T-helper 2 cell treated with Interferon-gamma antibody and Interleukin-4, amounts not matched to agents 5 μg/mL and 100 μg/mL, for 36 hours (primary cell): ENCODE data around the gene HAP1.
"Not testable (repeated sequence)": the region's sequence is repeated elsewhere in the genome, so short reads cannot be mapped to it uniquely, and the experiment has no call there.

ENCODE experiments used
- DNase-seq: peaks from one replicate; pipeline ENCODE4 v3.0.0; 2021; ENCODE audit warnings: low spot score
- H3K27ac Mint-ChIP-seq: one replicate; pipeline ENCODE4 v1.8.0; 2021; ENCODE audit warnings: mild to moderate bottlenecking, mixed read lengths
- H3K27me3 Mint-ChIP-seq: one replicate; pipeline ENCODE4 v1.8.0; 2021; ENCODE audit warnings: low read depth, mixed read lengths
- H3K36me3 Mint-ChIP-seq: one replicate; pipeline ENCODE4 v1.8.0; 2021; ENCODE audit warnings: low read depth, mixed read lengths
- H3K4me1 Mint-ChIP-seq: one replicate; pipeline ENCODE4 v1.8.0; 2021; ENCODE audit warnings: low read depth, mixed read lengths
- H3K4me3 Mint-ChIP-seq: one replicate; pipeline ENCODE4 v1.8.0; 2022; ENCODE audit warnings: mild to moderate bottlenecking, moderate library complexity, mixed read lengths
- H3K9me3 Mint-ChIP-seq: one replicate; pipeline ENCODE4 v1.8.0; 2021; ENCODE audit warnings: mixed read lengths

The HAP1 gene, protein sequence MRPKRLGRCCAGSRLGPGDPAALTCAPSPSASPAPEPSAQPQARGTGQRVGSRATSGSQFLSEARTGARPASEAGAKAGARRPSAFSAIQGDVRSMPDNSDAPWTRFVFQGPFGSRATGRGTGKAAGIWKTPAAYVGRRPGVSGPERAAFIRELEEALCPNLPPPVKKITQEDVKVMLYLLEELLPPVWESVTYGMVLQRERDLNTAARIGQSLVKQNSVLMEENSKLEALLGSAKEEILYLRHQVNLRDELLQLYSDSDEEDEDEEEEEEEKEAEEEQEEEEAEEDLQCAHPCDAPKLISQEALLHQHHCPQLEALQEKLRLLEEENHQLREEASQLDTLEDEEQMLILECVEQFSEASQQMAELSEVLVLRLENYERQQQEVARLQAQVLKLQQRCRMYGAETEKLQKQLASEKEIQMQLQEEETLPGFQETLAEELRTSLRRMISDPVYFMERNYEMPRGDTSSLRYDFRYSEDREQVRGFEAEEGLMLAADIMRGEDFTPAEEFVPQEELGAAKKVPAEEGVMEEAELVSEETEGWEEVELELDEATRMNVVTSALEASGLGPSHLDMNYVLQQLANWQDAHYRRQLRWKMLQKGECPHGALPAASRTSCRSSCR

DNA sequence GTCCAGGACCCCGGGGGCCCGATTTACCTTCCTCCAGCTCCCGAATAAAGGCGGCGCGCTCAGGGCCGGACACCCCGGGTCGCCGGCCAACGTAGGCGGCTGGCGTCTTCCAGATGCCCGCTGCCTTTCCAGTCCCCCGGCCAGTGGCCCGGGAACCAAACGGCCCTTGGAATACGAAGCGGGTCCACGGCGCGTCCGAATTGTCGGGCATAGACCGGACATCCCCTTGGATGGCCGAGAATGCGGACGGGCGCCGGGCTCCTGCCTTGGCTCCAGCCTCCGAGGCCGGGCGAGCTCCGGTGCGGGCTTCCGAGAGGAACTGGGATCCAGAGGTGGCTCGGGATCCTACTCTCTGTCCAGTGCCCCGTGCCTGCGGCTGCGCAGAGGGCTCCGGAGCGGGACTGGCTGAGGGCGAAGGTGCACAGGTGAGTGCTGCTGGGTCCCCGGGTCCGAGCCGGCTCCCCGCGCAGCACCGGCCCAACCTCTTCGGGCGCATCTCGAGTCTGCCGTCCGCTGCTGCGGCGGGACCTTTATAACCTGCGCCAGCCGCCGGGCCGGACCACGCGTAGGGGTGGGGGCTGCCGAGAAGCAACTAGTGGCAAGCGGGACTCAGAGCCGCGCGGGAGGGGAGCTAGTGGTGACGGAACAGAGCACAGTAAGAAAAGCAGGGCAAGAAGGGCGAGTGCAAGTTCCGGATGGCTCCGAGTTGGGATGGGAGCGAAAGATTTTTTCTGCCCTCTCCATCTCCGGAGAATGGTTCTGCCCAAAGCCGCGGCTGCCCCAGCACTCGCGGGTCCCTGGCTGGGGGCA is at the start of gene HAP1:
Gene HAP1, minus strand, starts transcription at position 505 of the 810 bp plus-strand sequence. Its CDS starts 9 bp downstream, at position 496.
- Mint-ChIP-seq H3K4me1 (peaks cover 1% of the 10 kb centered on the region), H3K27ac (no peak within 1 kb of the TSS), H3K27me3 (peaks cover 63% of the 10 kb centered on the region), H3K4me3 (peak within 1 kb of the TSS; percentile 57), H3K36me3 (no peaks in the 10 kb centered on the region), H3K9me3 (no peaks in the 10 kb centered on the region)
- DNase-seq = no peak

DNA sequence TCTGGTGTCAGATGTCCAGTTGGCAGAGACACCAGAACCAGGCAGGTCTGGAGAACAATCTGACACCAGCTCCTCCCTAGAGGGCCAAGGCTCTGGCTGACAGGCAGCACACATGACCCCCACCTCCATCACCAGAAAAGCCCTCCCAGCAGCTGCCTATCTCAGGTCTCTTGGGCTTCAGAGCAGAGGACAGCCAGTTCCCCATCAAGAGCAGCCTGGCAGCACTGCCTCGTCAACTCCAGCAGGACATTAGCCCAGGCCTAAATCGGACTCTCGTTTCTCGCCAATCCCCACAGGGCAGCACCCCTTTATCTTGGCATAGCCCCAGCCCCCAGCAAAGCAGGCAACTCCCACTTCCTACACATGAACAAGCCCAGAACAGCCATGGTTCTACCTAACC is 47.7 kb upstream of the HAP1 start:
- Mint-ChIP-seq H3K27ac (no peak overlapping the region), H3K9me3 (no peaks in the 10 kb centered on the region), H3K4me3 (no peak overlapping the region), H3K27me3 (peaks cover 23% of the 10 kb centered on the region), H3K36me3 (no peaks in the 10 kb centered on the region), H3K4me1 (peaks cover 18% of the 10 kb centered on the region)
- DNase-seq = no peak

DNA sequence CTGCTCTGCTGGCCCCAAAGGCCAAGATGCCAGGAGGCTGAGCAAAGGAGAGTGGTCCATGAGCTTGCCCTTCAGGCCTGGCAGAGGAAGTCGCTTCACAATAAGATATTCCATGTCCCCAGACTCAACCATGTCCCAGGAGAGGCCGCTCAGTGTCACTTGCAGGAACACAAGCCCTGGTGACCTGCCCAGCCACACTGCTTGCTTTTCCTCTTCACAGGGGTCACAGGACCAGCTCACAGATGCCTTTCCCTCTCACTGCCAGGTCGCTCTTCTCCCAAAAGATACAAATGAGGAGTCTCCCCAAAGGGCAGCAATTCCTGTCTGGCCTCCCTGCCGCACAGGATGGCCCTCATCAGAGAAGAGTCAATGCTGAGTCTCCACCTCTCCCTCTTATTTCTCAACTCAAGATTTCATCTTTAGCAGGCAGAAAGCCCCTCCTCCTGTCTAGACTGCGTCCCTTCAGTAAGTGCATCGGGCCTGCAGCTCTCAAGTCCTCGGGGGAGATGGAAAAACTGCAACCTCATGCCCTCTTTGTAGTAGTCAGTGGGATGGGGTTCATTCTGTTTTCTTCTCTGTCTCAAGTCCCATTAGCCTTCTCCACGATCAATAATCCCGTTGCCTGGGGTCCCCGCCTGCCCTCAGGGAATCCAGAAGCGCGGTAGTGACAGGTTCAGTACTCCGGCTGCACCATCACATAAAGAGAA is 47.1 kb upstream of the HAP1 start:
- Mint-ChIP-seq H3K27ac (no peak overlapping the region), H3K27me3 (peaks cover 17% of the 10 kb centered on the region), H3K36me3 (no peaks in the 10 kb centered on the region), H3K4me1 (peaks cover 13% of the 10 kb centered on the region), H3K4me3 (no peak overlapping the region), H3K9me3 (no peaks in the 10 kb centered on the region)
- DNase-seq = no peak

DNA sequence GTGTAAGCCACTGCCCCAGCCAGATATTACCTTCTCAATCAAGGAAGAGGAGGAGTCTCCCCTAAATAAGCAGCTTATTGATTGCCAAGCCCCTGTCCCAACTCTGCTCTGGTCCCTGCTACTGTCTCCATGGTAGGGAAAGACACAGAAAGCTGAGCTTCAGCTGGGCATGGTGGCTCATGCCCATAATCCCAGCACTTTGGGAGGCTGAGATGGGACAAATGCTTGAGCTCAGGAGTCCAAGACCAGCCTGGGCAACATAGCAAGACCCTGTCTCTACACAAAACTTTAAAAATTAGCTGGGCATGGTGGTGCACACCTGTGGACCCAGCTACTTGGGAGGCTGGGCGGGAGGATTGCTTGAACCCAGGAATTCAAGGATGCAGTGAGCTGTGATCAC is 45.5 kb upstream of the HAP1 start:
- Mint-ChIP-seq H3K4me3 (no peak overlapping the region), H3K27ac (no peak overlapping the region), H3K4me1 (peaks cover 11% of the 10 kb centered on the region), H3K27me3 (peaks cover 14% of the 10 kb centered on the region), H3K9me3 (no peaks in the 10 kb centered on the region), H3K36me3 (no peaks in the 10 kb centered on the region)
- DNase-seq = no peak

DNA sequence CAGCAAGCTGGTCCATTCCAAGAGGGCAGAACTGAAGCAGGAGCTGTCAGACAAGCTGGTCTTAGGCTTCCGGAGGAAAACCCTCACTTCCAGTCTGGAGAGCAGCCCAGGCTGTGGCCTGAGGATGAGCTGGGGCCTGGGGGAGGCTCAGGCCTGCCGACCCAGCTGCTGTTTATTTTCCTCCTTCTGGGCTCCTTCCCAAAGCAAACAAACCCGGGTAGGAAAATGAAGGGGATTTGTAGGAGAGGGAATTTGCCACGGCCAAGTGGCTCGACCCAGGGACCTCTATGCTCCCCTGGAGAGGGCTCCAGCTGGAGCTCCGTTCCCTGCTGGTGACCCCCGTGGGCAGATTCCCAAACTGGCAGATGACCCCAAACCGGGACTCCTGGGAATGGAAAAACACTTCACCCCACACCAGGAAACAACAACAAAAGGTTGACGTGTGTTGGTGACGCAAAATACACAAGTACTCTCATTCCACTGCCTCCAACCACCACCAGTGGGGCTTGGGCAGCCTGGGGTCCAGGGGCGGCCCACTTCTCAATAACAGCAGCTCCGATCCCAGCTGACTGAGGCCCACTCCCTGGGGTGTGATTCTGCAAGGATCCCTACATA is 43.2 kb upstream of the HAP1 start:
- H3K27ac Mint-ChIP-seq = no peak overlapping the region
- no peaks in the 10 kb centered on the region for H3K9me3 Mint-ChIP-seq
- no peak for DNase-seq
- peaks cover 2% of the 10 kb centered on the region for H3K27me3 Mint-ChIP-seq
- no peaks in the 10 kb centered on the region for H3K4me1 Mint-ChIP-seq
- no peak overlapping the region for H3K4me3 Mint-ChIP-seq
- no peaks in the 10 kb centered on the region for H3K36me3 Mint-ChIP-seq

DNA sequence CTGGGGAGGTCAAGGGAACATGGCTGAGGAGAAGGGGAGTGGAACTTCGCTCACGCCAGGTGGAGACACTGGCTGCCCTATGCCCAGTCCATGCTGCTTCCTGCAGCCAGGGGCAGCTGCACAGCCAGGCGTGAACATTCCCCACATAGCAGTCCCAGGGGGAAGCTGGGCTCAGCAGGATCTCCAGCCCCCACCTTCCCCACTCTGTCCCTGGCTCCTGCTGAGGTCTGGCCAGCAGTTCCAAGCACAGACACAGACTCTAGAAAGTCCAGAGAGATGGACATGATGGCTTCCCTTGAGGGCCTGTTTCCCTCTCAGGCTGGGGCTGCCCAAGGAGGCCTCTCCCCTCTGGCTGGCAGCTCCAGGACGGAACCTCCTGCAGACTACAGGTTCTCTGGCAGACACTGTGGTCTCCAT is 42.7 kb upstream of the HAP1 start:
- DNase-seq = no peak
- no peaks in the 10 kb centered on the region for H3K9me3 Mint-ChIP-seq
- no peak overlapping the region for H3K4me3 Mint-ChIP-seq
- no peaks in the 10 kb centered on the region for H3K4me1 Mint-ChIP-seq
- H3K27me3 Mint-ChIP-seq = peaks cover 2% of the 10 kb centered on the region
- no peaks in the 10 kb centered on the region for H3K36me3 Mint-ChIP-seq
- no peak overlapping the region for H3K27ac Mint-ChIP-seq

DNA sequence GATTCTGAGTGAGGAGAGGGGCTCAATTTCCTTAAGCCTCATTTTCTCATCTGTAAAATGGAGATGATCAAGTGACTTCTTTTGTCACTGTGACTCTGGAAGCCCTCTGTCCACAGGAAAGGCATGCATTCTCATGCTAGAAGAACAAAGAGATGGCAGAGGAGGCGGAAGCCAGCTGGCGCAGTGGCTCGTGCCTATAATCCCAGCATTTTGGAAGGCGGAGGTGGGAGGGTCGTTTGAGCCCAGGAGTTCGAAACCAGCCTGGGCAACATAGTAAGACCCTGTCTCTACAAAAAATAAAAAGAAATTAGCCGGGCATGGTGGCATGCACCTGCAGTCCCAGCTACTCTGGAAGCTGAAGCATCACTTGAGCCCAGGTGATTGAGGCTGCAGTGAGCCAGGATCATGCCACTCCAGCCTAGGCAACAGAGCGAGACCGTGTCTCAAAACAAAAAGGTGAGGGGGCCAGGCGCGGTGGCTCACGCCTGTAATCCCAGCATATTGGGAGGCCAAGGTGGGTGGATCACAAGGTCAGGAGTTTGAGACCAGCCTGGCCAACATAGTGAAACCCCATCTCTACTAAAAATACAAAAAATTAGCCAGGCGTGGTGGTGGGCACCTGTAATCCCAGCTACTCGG is 41.9 kb upstream of the HAP1 start:
- H3K9me3 Mint-ChIP-seq, H3K4me3 Mint-ChIP-seq, H3K36me3 Mint-ChIP-seq, H3K27ac Mint-ChIP-seq, H3K27me3 Mint-ChIP-seq, H3K4me1 Mint-ChIP-seq, DNase-seq: not testable (repeated sequence)

DNA sequence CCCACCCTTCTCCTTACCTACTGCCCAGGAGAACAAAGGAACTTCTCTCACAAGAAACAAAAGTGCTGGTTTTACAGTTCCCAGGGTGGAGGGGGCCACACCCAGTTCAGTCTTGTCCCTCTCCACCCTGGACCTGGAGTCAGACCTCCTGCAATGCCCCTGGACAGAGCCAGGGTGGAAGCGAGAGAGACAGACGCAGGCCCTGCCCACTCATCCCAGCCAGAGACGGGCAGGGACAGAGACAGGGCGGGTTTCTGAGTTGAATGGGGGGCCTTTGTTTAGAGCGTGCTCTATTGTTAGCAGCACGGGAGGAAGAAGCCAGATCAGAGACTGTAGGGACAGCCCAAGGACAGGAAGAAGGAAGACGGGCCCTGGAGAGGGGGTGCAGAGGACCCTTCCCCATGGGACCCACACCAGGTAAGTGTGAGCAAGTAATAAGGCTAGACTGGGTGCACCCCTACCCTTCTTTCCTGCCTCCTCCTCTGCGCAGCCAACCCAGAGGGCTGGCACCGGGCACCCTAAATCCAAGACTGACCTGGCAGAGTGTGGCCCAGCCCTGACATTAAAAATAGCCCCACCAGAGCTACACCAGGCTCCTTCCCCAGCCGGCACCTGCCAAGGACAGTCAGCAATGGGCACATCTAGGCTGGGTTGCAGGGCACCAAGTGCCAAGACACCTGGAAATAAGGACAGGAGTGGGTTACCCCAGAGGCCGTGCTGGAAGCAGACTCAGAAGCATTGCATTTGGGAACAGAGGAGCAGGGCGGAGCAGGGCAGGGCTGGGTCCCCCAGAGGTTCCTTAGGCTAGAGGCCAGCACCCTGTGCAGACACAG is 41.2 kb upstream of the HAP1 start:
- H3K36me3 Mint-ChIP-seq = no peaks in the 10 kb centered on the region
- no peak overlapping the region for H3K4me3 Mint-ChIP-seq
- no peaks in the 10 kb centered on the region for H3K9me3 Mint-ChIP-seq
- H3K27ac Mint-ChIP-seq = no peak overlapping the region
- peaks cover 2% of the 10 kb centered on the region for H3K27me3 Mint-ChIP-seq
- H3K4me1 Mint-ChIP-seq = no peaks in the 10 kb centered on the region
- DNase-seq = no peak

DNA sequence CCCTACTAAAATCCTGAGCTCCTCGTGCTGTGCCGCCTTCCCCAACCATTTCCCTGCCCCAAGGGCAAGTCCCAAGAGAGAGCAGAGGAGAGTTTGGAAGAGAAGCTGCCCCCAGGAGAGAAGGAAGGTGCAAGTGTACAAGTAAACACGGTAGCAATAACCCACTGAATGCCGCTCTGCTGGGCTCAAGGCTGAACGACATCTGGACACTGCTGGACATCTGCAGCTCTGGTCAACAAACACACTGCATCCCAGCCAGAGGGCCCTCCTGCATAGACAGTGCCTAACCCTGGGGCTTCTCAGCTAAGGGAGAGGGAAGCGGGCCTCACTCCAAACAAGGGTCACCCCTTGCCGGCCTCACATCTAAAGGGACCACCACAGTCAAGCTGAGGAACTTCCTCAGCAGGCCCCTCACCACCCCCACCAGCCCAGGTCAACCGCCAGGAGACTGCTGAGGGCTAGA is 39.3 kb upstream of the HAP1 start:
- H3K9me3 Mint-ChIP-seq = no peaks in the 10 kb centered on the region
- H3K4me3 Mint-ChIP-seq = no peak overlapping the region
- H3K36me3 Mint-ChIP-seq = no peaks in the 10 kb centered on the region
- DNase-seq = no peak
- H3K27me3 Mint-ChIP-seq = peaks cover 2% of the 10 kb centered on the region
- H3K27ac Mint-ChIP-seq = no peak overlapping the region
- no peaks in the 10 kb centered on the region for H3K4me1 Mint-ChIP-seq

DNA sequence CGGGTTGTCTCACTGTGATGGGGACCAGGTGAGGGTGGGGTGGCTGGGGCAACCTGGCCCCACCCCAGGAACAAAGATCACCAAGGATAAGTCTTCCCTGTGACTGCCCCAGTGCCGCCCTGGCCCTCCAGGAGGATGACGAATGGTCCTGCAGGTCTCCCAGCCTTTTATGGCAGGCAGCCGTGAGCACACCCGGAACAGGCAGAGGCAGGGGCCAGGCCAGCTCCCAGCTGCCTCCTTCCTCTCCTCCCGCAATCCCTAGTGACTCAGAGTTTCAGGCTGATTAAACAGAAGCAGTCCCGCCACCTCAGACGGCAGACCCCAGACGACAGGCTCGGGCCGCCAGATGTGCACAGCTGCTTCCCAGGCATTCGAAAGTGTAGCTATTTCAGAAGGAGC is 38.7 kb upstream of the HAP1 start:
- no peak for DNase-seq
- H3K4me1 Mint-ChIP-seq = no peaks in the 10 kb centered on the region
- H3K27me3 Mint-ChIP-seq = peaks cover 2% of the 10 kb centered on the region
- no peak overlapping the region for H3K27ac Mint-ChIP-seq
- no peaks in the 10 kb centered on the region for H3K36me3 Mint-ChIP-seq
- H3K4me3 Mint-ChIP-seq = no peak overlapping the region
- no peaks in the 10 kb centered on the region for H3K9me3 Mint-ChIP-seq

DNA sequence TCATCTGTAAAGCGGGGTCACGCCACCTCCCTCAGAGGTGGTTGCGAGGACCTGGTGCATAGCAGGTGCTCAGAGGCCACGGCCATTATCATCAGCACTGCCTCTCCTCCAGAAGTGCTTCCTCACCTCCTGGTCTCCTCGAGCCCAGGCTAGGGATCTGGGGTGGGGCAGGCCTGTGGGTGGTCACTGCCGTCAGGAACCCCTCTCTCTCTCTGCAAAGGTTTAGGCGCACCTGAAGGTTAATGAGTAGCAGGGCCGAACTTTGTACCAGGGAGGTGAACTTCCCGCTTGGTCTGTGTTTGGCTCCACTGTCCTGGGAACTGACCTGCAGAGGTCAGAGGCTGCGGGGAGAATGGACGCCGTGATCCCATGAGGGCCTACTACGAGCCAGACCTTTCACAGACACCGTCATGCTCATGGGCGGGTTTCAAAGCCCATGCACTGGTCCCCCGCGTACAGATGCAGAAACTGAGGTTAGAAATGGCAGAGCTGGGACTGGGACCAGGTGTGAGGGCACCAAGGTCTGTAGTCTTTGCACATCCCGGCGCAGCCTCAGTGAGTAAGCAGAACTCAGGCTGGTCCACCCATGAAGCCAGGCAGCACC is 38.2 kb upstream of the HAP1 start:
- Mint-ChIP-seq H3K27ac (no peak overlapping the region), H3K4me3 (no peak overlapping the region), H3K9me3 (no peaks in the 10 kb centered on the region), H3K27me3 (peaks cover 2% of the 10 kb centered on the region), H3K36me3 (no peaks in the 10 kb centered on the region), H3K4me1 (no peaks in the 10 kb centered on the region)
- DNase-seq = no peak

DNA sequence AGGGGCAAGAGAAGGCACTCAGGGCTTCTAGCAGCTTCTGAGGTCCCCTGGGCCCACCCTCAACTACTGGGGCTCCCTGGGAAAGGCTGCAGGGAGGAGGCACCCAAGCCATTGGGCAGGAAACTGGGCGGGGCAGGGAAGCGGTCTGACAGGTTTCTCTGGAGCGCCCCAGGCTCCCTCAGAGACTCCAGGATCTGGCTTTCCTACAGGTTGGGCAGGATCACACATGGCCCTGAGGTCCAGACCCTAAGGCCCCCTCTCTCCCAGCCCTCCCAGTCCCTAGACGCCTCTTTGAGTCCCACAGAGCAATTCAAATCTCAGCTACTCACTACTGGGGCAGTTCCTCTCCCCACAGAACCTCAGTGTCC is 37.8 kb upstream of the HAP1 start:
- H3K4me3 Mint-ChIP-seq = no peak overlapping the region
- no peaks in the 10 kb centered on the region for H3K4me1 Mint-ChIP-seq
- H3K27me3 Mint-ChIP-seq = peaks cover 2% of the 10 kb centered on the region
- no peak for DNase-seq
- H3K36me3 Mint-ChIP-seq = no peaks in the 10 kb centered on the region
- no peaks in the 10 kb centered on the region for H3K9me3 Mint-ChIP-seq
- no peak overlapping the region for H3K27ac Mint-ChIP-seq
